Smooth muscle cell (in vitro differentiated cells): ENCODE data around the gene PDE10A. TPM values are rescaled to one million over a fixed set of nuclear protein-coding genes. Genes with fewer than 3 reads are reported as not detected.

Experiments used
- DNase-seq: peaks from one replicate; lab custom pipeline; 2025; ENCODE audit not compliant: unreplicated experiment; lab: John Stamatoyannopoulos, UW
- H2AFZ ChIP-seq: fragments of 200-600 bp; sonication (generic); 2 replicates; pipeline ENCODE4 v1.6.0; 2016; ENCODE audit warnings: antibody characterized with exemption, low read depth, mild to moderate bottlenecking
- H3F3A ChIP-seq: fragments of 200-600 bp; sonication (generic); 2 replicates; pipeline ENCODE4 v1.6.0; 2017; ENCODE audit warnings: antibody characterized with exemption, low read depth
- H3K27ac ChIP-seq: fragments of 200-600 bp; sonication (generic); 2 replicates; pipeline ENCODE4 v1.5.1; 2016; ENCODE audit warnings: low read depth, mild to moderate bottlenecking
- H3K27me3 ChIP-seq: fragments of 200-600 bp; sonication (generic); 2 replicates; pipeline ENCODE4 v1.6.1; 2016; ENCODE audit warnings: low read depth, mild to moderate bottlenecking
- H3K36me3 ChIP-seq: fragments of 200-600 bp; sonication (generic); 2 replicates; pipeline ENCODE4 v1.5.1; 2016; ENCODE audit warnings: low read depth
- H3K4me1 ChIP-seq: fragments of 200-600 bp; sonication (generic); 2 replicates; pipeline ENCODE4 v1.5.1; 2016; ENCODE audit warnings: low read depth
- H3K4me2 ChIP-seq: fragments of 200-600 bp; sonication (generic); 2 replicates; pipeline ENCODE4 v1.6.0; 2016; ENCODE audit warnings: mild to moderate bottlenecking
- H3K4me3 ChIP-seq: fragments of 200-600 bp; sonication (generic); 2 replicates; pipeline ENCODE4 v1.5.1; 2016; ENCODE audit warnings: mild to moderate bottlenecking
- H3K79me2 ChIP-seq: fragments of 200-600 bp; sonication (generic); 2 replicates; pipeline ENCODE4 v1.6.0; 2016; ENCODE audit warnings: low read depth, mild to moderate bottlenecking
- H3K9ac ChIP-seq: fragments of 200-600 bp; sonication (generic); 2 replicates; pipeline ENCODE4 v1.6.0; 2016; ENCODE audit warnings: low read depth
- H3K9me3 ChIP-seq: fragments of 200-600 bp; sonication (generic); replicated peaks from 2 replicates; pipeline ENCODE4 v1.5.1; 2016; ENCODE audit warnings: low read depth
- H4K20me1 ChIP-seq: fragments of 200-600 bp; sonication (generic); 2 replicates; pipeline ENCODE4 v1.6.0; 2016; ENCODE audit warnings: low read depth
- WGBS: methylation state at CpG from one replicate; pipeline ENCODE4 v1.1.7; 2016; ENCODE audit warnings: low lambda C conversion rate; 5-methylcytosine and 5-hydroxymethylcytosine counted together
- polyA plus RNA-seq: library from polyadenylated mRNA; unstranded; fragments of >200 nt; fragmentation: Nextera tagmentation; extraction: Ambion mirVana; gene quantifications from 2 replicates; pipeline ENCODE4 v1.2.1, GENCODE V29; 2016
- total RNA-seq: library from RNA; depleted of rRNA; stranded (reverse); fragments of >200 nt; gene quantifications from 2 replicates; pipeline ENCODE4 v1.2.3, GENCODE V29; 2014
- TF ChIP-seq, protein P1 (sequence below): fragments of 200-600 bp; sonication (generic); IDR thresholded peaks from 2 replicates; pipeline ENCODE4 v1.5.1; 2017; ENCODE audit warnings: borderline replicate concordance, mild to moderate bottlenecking, antibody characterized with exemption; ENCODE audit not compliant: insufficient read depth, poor library complexity, severe bottlenecking

Gene PDE10A
- total and polyA plus RNA-seq, 2 experiments from 2014 or later, result 2.0 to 5.6 TPM

DNA sequence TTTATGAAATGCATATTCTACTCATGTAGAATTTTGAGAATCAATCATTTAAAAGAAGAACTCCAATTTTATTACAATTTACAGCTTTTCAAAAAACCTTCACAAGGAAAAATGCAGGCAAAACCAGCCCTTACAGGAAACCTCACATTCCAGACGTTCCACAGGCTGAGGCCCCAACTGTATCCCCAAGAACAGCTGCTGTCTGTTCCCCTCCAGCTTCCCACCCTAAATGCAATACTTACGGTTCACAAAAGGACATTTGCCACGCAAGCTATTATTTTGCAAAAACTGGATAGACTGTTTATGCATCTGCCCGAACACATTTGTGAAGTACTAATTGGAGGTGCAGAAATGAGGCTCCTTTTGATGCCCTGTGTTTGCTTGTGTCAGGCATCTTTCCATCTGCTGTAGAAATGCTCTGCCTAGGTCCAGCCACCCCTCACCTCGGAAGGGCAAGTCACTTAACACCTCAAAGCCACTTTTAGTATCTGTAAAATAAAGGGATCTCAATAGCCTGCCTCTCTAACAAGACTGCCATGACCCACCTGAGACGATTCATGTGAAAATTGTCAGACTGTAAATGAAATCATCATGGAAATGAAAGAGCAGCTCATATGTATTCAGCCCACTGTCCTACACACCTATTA lies 26.5 kb downstream of the PDE10A start:
- TF ChIP-seq, protein P1, sequence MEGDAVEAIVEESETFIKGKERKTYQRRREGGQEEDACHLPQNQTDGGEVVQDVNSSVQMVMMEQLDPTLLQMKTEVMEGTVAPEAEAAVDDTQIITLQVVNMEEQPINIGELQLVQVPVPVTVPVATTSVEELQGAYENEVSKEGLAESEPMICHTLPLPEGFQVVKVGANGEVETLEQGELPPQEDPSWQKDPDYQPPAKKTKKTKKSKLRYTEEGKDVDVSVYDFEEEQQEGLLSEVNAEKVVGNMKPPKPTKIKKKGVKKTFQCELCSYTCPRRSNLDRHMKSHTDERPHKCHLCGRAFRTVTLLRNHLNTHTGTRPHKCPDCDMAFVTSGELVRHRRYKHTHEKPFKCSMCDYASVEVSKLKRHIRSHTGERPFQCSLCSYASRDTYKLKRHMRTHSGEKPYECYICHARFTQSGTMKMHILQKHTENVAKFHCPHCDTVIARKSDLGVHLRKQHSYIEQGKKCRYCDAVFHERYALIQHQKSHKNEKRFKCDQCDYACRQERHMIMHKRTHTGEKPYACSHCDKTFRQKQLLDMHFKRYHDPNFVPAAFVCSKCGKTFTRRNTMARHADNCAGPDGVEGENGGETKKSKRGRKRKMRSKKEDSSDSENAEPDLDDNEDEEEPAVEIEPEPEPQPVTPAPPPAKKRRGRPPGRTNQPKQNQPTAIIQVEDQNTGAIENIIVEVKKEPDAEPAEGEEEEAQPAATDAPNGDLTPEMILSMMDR, result no peak
- peaks cover 18% of the 10 kb centered on the region for H3K4me1 ChIP-seq
- no peak overlapping the region for H3K9ac ChIP-seq
- peaks cover 36% of the 10 kb centered on the region for H3K27me3 ChIP-seq
- no peaks in the 10 kb centered on the region for H3F3A ChIP-seq
- DNase-seq, result no peak
- H3K4me3 ChIP-seq, result no peak overlapping the region
- WGBS, result 40% methylated on average over 6 of the region's 6 CpGs
- peak overlapping the region; percentile 74 for H3K4me2 ChIP-seq
- no peaks in the 10 kb centered on the region for H3K36me3 ChIP-seq
- H3K9me3 ChIP-seq, result no peaks in the 10 kb centered on the region
- H4K20me1 ChIP-seq, result no peaks in the 10 kb centered on the region
- no peak overlapping the region for H3K27ac ChIP-seq
- no peaks in the 10 kb centered on the region for H3K79me2 ChIP-seq
- no peak overlapping the region for H2AFZ ChIP-seq

- Histone ChIP-seq H3K36me3 (no peaks in the 10 kb centered on the region), H4K20me1 (no peaks in the 10 kb centered on the region), H3K4me2 (peak overlapping the region; percentile 74), H3K4me1 (peaks cover 18% of the 10 kb centered on the region), H3K9ac (no peak overlapping the region), H3K4me3 (no peak overlapping the region), H3K9me3 (no peaks in the 10 kb centered on the region), H3K27me3 (peaks cover 31% of the 10 kb centered on the region), H2AFZ (peak overlapping the region; percentile 35), H3K27ac (no peak overlapping the region), H3K79me2 (no peaks in the 10 kb centered on the region), H3F3A (no peaks in the 10 kb centered on the region)
- no peak for DNase-seq
- TF ChIP-seq, protein P1, result no peak
These were observed 27.1 kb downstream of the PDE10A start for GRCh38 chr6:165635965-165636364.

DNA sequence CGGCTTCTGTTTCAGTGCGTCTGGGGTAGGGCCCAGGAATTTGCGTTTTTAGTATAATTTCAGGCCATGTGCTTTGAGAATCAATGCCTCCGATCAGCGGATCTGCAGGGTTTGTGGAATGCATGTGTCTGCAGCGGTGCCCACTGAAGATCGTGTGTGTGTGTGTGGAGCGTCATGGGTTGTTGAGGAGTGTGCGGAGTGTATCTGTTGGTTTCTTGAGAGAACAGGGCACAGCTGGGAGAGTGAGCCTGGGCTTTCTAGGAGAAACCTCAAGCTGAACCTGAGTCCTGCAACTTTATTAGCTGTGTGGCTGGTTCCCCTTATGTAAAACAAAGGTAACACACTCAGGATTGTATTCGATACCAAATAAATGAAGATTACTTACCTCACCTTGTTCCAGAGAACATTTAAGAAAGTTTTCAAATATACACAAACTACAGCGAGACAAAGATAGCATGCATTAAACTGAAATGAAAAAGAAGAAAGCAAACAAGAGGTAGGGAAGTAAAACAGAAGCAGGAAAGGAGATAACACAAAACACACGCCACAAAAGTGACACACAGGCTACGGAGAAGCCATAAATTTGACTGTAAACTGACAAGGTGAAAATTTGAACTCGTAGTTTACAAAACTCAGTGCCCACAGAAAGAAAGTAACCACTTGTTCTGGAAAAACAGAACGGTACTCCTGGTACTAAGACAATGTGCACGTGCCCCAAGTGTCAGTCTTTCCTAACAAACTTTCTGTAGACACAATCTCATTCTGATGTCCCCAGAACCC lies 28.8 kb downstream of the PDE10A start:
- Histone ChIP-seq H4K20me1 (no peaks in the 10 kb centered on the region), H3F3A (no peaks in the 10 kb centered on the region), H3K27ac (no peak overlapping the region), H3K79me2 (no peaks in the 10 kb centered on the region), H2AFZ (no peak overlapping the region), H3K4me1 (peaks cover 18% of the 10 kb centered on the region), H3K27me3 (peaks cover 20% of the 10 kb centered on the region), H3K9ac (no peak overlapping the region), H3K4me2 (no peak overlapping the region), H3K4me3 (no peak overlapping the region), H3K9me3 (no peaks in the 10 kb centered on the region), H3K36me3 (no peaks in the 10 kb centered on the region)
- WGBS, result 80% methylated on average over 16 of the region's 16 CpGs
- TF ChIP-seq, protein P1, result no peak
- no peak for DNase-seq

GRCh38 chr6:165632194-165632593 lies 30.8 kb downstream of the PDE10A start:
- H3K9me3 ChIP-seq, result no peaks in the 10 kb centered on the region

More at GRCh38 chr6:165632194-165632593, 30.8 kb downstream of the PDE10A start:
- Histone ChIP-seq H3K4me2 (no peak overlapping the region), H3K79me2 (no peaks in the 10 kb centered on the region), H4K20me1 (no peaks in the 10 kb centered on the region), H3K4me3 (no peak overlapping the region), H3K27ac (no peak overlapping the region), H3K36me3 (no peaks in the 10 kb centered on the region), H2AFZ (no peak overlapping the region), H3K4me1 (peaks cover 8% of the 10 kb centered on the region), H3K9ac (no peak overlapping the region), H3K27me3 (peaks cover 13% of the 10 kb centered on the region), H3F3A (no peaks in the 10 kb centered on the region)
- TF ChIP-seq, protein P1, result no peak
- no peak for DNase-seq
- 54% methylated on average over 2 of the region's 2 CpGs for WGBS
